Ovary (tissue), 3 donors: ENCODE data around the gene CENPS.

Source experiments
- CTCF ChIP-seq, 3 donors: fragments of 450-650 bp in 2 of 3; fragments of 200-600 bp in 1 of 3; IDR thresholded peaks; one replicate each; pipeline versions ENCODE4 v1.5.1 to v1.8.0; 2016 to 2022; ENCODE audit warnings: antibody characterized with exemption in 3 of 3, mild to moderate bottlenecking in 1 of 3
- EP300 ChIP-seq: sonication (generic); formaldehyde crosslinking; IDR thresholded peaks from one replicate; pipeline ENCODE4 v1.6.1; 2017; ENCODE audit warnings: antibody characterized with exemption
- POLR2A ChIP-seq: fragments of 450-650 bp; IDR thresholded peaks from one replicate; pipeline ENCODE4 v1.6.1; 2017; ENCODE audit warnings: antibody characterized with exemption, mild to moderate bottlenecking, moderate library complexity
- donor health status: DM: no; HTN: no; CAD: no.

GRCh38 chr1:10438677-10439163 is 8.5 kb downstream of the CENPS start:
- TF ChIP-seq CTCF (IDR thresholded peaks at IDR 0.05) (no peak), POLR2A (no peak), EP300 (no peak)
